SK-N-SH treated with all-trans-retinoic acid at 6 μM for 48 hours (cell line): Measurements from ENCODE around the gene CIB1.

Experiments
- ARNTL ChIP-seq: fragments of 450-650 bp; formaldehyde crosslinking; IDR thresholded peaks from 2 replicates; pipeline ENCODE4 v1.5.0; 2020; ENCODE audit warnings: low read depth, mild to moderate bottlenecking, moderate library complexity, borderline replicate concordance
- BACH2 ChIP-seq: fragments of 250-450 bp; sonication (Bioruptor Pico); IDR thresholded peaks from 2 replicates; pipeline ENCODE4 v1.9.0; 2021; ENCODE audit warnings: mild to moderate bottlenecking, borderline replicate concordance
- CSDC2 ChIP-seq: fragments of 250-450 bp; sonication (Bioruptor Pico); IDR thresholded peaks from 2 replicates; pipeline ENCODE4 v1.5.0; 2020; ENCODE audit warnings: mild to moderate bottlenecking, moderate library complexity
- OSR1 ChIP-seq: fragments of 250-450 bp; sonication (Bioruptor Pico); IDR thresholded peaks from 2 replicates; pipeline ENCODE4 v1.8.0; 2022; ENCODE audit warnings: moderate library complexity, mild to moderate bottlenecking, inconsistent platforms
- TSHZ2 ChIP-seq: fragments of 250-450 bp; sonication (Bioruptor Pico); IDR thresholded peaks from 2 replicates; pipeline ENCODE4 v1.5.0; 2020; ENCODE audit warnings: mild to moderate bottlenecking, moderate library complexity
- ZFP30 ChIP-seq: fragments of 450-650 bp; formaldehyde crosslinking; IDR thresholded peaks from 2 replicates; pipeline ENCODE4 v1.5.0; 2022; ENCODE audit warnings: mild to moderate bottlenecking, moderate library complexity

GRCh38 chr15:90231028-90232017, 2.4 kb downstream of the CIB1 start:
- TF ChIP-seq TSHZ2 (CRISPR knock-in tag) = no peak
- TF ChIP-seq ZFP30 (CRISPR knock-in tag) = no peak
- TF ChIP-seq CSDC2 (CRISPR knock-in tag) = no peak
- TF ChIP-seq ARNTL (CRISPR knock-in tag) = no peak
- TF ChIP-seq OSR1 (CRISPR knock-in tag) = no peak
- TF ChIP-seq BACH2 (CRISPR knock-in tag) = no peak
